NCI-H510A treated with DMSO at 0.1 percent for 48 hours (cell line): ENCODE results near the gene CIC.

Experiments used
- DNase-seq: peaks from one replicate; lab custom pipeline; 2025; lab: John Stamatoyannopoulos, UW

The CIC gene

DNA sequence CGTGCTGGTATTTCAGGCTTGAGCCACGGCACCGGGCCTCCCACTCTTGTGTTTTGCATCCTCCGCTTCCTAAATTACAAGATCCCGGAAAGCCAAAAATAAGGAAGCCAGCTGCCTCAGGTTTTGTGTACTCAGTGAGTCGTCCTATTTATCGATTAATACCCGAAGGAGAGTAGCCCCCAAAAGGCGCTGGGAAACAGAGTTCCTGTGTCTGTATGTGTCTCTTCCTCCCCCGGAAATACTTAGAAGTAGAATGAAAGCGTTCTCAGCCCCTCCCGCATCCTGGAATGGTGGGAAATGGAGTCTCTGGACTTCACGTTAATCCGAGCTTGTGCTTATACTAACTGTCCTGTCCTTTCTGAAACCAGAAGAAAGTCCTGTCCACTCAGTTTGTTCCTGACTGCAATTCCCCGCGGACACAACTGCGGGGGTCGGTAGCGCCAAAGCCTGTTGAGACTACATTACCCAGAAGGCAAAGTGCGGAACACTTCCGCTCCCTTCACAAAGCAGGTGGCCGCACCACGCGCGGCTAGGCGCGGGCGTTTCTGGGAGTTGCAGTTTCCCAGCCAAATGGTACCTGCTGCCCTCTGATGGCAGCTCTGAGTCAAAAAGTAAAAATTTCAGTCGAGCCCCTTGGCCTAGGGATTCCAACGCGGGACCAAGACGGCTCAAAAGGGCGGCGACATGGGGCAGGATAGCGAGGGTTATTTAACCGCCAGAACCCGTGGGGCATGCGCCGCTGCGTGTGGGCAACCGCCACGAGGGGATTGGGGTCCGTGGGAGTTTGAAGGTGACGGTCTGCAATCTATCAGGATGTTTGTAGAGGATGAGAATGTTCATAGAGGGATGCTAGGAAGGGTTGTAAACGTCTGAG, 24.5 kb upstream of the CIC start:
- DNase-seq = peak; percentile 94

DNA sequence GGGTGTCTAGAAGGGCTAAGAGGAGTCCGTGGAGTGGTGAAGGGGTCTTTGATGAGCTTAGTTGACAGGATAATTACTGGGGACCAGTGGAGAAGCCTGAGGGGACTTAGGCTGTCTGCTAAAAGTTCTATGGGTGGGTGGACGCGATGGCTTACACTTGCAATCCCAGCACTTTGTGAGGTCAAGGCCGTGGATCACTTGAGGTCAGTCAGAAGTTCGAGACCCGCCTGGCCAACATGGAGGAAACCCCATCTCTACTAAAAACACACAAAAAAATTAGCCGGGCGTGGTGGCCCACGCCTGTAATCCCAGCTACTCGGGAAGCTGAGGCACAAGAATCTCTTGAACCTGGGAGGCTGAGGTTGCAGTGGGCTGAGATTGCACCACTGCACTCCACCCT, 23.8 kb upstream of the CIC start:
- DNase-seq = no peak

DNA sequence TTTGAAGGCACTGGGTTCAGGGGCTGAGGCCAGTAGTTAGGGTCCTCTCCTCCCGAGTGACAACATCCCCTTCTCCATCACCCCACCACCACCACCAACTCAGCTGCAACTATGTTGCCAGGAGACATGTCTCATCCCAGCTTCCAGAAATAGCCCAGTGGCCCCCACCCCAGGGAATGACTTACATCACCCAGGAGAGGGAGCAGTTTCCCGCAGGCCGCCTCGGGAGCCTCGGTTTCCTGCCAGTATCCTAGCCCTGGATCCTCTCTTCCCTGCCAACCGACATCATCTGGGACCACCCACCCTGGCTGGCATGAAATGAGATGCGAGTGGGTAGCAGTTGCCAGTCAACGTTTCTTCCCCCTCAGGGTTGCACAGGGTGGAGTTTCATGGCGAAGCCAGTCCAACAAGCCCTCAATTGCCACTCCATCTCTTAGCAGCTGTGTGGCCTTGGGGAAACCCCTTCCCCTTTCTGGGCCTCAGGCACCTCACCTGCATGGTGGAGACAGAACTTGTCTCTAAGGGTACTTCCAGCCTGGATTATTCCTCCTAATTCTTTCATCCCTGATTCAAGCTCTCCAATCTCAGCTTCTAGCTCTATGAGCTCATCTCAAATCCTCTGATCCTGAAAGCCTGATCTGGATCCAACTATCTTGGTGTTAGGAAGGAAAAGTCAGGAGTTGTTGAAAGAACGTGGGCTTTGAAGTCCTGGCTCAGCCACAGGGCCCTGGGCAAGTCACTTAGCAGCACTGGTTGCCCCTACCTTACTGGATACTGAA, 22.7 kb upstream of the CIC start:
- DNase-seq = no peak

DNA sequence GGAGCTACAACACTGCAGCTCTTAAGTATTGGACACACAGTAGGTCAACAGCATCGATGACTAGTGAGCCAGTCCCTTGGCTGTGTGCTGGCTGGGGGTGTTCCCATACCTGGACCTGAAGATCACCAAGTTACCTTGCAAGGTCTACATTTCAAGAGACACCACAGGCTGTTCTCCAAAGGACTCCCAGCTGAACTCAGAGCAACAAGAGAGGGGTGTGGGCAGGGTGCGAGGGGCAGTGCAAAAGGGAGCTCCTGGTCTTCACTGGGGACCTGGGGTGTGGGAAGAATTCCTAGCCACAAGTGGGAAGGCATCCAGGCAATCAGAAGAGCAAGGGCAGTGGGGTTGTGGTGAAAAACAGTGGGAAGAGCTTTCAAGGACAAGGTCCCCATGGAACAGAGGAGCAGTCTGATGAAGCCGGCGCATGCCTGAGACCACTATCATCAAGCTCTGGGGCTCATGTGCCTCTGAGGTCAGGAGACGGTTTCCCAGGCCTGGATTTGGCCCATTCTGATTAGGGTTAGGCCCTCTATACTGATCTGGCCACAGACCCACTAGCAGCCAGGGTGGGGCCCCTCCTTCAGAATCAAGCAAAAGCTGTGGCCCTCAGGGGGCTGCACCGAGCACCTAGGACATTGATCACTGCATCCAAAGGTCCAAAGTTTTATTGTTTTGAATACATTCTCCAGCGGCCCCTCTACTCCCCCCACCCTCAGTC, 22.0 kb upstream of the CIC start:
- no peak for DNase-seq

DNA sequence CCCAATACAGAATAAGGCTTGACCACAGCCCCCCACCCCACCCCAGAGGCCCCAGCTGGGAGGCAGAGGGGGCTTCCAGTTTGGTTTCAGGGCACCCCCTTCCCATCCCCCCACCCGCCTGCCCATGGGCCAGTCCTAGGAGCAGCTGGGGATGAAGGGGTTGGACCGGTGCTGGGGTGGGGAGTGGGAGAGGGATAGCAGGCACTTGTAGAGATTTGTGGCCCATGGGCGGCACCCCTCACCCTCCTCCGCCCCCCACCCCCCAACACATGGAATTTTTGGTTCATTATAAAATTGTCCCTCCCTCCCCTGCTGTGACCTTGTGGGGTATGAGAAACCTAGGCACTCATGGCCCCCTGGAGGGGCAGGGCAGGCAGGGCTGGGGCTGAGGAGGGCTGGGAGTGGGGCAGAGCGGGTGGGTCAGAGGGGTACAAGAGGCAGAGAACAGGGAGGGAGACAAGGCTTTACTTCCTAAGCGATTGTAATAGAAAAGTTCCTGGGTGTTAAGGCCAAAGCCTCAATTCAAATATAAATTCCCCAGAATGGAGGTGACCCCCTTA, 21.3 kb upstream of the CIC start:
- DNase-seq = no peak

DNA sequence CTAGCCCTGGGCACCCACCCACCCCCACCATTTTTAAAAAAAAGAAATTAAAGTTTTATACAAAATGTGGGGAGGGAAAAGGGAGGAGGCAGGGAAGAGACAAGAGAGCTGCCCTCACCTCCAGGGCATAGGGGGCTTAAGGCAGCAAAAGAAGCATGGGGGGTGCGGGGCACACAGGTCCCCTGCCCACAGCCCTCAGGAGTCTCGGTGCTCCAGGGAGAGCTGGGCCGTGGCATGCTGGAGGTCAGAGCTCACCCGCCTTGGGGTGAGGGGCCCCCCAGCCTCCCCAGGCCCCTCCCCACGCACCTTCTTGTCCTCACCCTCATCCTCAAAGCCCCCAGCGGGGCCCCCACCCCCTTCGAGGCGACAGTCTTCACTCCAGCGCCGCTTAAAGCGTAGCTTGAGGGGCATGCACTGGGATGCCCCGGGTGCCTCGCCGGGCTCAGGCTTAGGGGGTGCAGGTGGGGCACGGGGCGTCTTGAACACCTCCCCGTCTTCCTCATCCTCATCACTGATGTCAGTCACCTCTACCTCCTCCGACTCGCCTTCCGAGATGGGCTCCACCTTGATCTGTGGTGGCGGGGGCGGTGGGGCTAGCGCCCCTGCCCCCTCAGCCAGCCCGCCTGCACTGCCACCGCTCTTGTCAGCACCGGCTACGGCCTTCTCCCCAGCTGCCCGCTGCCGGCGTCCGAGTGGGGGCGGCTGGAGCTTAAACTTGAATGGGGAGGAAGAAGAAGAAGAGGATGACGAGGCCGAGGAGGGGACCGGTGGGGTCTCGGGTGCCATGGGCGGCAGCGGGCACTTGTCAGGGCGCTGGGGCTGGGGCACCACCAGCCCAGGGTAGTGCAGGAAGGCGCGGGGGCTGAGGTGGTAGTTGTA, 20.5 kb upstream of the CIC start:
- DNase-seq = no peak

DNA sequence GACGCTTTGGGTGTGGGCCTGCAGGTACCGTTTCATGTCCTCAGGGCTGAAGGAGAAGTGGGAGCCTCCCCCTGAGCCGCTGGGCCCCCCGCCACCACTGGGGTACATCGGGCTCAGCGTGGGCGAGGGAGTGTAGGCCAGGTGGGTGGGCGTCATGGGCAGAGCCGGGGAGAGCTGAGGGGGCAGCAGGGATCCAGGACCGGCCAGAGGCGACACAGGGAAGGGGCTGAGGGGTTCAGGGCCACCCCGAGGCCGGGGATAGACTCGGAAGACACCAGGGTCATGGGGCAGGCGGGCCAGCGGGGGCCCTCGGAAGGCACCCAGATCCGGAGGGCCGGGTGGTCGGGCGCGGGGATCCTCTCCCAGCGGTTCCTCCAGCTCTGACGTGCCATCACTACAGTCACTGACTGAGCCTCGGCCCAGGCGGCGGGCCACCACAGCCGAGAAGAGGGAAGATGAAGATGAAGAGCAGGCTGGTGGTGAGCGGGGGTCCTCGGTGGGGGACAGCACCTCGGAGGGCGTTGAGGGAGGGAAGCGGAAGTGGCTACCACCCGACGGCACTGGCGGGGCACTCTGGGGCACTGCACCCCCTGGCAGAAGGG, 19.8 kb upstream of the CIC start:
- no peak for DNase-seq

DNA sequence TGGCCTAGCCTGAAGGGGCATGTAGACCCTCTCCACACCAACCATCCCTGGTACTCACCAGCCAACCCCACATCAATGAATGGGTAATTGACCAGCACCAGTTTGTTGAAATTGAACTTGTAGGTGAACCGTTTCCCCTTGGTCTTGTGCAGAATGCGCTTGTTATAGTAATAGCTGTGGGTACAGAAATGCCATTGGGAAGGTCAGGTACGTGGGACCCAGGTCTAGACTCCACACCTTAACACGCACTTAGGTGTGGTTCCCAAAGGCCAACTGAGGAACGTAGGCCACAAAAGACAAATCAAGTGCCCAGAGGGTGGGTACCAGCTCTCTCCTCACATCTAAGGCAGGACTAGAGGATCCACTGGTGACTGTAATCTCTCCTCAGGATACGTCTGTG, 19.3 kb upstream of the CIC start:
- DNase-seq = no peak

DNA sequence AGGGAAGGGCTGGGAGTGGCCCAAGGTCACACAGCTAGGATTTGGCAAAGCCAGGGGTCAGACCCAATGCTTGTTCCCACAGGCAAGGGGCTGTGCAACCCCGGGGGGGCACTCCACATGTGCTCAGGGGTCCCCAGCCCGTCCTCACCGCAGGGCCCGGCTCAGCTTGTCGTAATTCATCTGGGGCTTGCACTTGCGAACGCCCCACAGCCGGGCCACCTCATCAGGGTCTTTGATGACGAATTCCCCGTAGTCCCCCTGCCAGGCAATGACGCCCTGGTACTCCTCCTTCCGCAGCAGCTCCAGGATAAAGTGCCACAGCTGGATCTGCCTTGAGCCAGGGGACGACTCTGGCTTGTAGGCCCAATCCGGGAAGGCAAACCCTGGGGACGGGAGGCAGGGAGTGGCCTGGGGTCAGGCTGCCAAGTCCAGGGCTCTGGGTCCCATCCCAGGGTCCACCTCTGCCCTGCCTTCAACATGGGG, 18.8 kb upstream of the CIC start:
- DNase-seq = no peak

DNA sequence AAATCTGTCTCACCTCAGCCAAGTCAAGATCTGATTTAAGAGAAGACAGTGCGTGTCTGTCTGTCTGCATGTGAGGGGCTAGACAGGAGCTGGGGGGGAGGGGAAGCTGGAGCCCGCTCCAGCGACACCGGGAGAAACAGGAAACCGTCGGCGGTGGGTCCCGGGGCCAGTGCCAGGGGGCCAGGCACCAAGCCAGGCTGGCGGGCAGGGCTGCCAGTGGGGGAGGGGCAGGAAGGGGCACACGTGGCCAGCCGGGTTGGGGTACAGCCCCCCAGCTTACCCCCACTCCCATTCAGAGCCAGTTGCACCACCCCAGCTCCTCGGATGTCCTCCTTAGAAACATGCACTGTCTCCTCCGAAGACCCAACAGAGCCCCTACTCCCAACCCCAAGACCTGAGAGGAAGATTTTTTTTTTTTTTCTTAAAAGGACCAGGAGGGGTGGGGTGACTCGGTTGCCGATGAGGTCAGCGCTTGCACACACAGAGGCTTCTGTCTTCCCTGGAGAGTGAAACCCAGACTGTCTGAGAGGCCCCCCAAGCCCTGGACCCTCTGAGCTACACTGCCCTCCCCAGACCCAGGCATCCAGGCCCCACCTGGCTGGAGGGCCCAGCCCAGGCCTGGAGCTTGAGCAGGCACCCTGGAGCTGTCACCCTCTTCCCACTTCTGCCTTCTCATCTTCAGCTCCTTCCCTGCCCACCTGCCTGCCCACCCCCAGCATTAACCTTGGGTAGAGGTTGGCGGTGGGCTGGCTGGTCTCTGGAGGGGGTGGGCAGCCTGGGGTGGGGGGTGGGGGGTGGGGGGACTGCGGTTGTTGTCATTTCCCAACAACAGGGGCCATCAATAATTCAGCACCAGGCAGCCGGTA, 18.2 kb upstream of the CIC start:
- no peak for DNase-seq

DNA sequence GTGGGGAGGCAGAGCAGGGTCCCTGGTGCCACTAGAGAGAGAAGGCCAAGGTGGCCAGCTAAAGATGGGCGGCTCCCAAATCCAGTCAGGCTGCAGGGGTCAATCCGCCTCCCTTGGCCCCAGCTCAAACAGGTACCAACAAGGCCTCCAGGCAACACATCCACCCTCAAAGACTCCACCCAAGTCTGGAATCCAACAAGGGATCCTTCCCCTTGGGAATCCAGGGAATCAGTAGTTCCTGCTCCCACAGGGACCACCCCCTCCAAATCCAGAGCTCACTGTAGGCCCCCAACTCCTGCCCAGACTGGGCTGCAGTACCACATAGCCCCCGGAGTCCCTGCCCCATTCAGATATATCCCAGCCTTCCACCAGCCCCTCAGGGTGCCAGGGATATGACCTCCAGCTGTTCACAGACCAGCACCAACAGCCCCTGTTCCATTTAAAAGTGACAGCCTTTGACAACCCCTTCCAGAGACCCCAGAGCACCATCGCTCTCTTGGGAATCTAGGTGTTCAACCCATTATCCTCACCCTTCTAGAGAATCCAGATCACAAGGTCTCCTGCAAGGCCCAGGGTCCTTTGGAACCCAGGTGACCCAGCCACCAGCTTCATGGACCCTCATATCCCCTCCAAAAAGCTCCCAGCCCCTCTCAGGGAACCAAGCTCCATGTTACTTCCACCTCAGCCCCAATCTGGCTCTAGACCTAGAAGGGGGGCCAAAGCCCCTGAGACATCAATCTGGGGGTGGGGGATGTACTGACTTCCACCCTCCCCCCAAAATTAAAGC, 17.3 kb upstream of the CIC start:
- no peak for DNase-seq

DNA sequence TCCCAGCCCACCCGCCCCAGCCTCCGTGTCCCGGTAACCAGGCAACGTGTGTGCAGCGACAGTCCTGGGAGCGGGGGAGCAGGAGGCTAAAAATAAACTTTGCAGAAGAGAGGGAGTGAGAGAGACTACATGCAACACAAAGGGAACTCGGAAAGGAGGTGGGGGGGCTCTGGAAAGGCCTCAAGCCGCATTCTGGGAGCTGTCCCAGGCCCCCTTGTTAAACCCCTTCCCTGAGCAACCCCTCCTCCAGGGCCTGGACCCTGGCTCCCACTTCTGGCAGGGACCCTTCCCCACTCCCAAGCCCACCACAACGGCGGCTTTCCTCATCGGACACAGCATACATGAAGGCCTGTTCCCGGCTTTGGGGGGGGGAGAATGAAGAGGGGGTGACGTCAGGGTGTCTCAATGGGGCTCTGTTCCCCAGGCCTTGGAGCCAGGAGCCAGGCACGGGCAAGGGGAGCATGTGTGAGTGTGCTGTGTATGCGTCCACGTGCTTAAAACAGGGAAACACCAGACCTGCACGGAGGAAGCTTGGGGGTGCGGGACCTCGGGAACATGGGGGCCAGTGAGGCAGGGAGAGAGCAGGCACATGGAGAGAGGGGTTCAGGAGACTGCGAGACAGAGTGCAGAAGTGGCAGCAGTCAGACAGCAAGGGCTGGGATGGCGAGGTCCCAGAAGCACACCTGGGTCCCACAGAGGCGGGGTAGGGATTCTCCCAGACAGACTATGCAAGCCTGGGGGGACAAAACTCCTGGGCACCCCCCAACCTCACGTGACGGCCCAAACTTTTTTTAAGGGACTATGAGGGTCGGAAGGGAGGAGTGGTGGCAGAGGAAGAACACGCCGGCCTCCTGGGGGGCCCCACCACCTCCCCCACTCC, 16.4 kb upstream of the CIC start:
- no peak for DNase-seq

DNA sequence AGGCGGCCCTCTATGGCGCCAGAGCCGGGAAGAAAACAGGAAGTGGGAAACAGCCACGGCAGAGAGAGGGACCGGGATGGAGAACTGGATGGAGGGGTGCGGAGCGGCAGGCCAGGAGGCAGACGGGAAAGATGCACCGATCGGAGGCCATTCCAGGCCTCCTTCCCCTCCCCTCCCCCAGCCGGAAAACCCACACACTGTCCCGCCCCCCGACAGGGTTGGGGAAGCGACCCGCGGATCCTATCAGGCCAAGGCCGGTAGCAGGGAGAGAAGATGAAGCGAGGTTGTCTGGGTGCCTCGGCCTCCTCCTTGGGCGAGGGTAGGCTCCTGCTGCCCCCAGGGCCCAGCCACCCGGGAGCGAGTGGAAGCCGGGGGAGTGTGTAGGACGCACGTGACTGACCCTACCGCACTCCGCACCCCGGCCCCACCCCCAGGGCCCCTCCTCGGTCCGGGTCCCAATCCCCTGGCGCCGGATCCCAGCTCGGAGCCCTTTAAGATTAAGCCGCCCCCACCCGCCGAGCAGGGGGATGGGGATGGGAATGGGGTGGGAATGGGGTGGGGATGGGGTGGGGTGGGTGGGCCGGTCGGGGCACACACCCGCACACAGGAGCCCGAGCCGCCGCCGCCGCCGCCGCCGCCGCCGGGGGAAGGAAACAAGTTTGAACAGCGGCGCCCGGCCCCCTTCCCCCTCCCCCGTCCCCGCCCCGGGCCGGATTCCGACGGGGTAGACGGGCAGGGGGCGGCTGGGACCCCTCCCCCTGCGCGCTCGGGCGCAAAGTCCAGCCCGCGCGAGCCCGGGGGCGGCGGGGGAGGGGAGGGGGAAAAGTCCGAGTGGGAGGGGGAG, 15.6 kb upstream of the CIC start:
- DNase-seq = peak; percentile 43

DNA sequence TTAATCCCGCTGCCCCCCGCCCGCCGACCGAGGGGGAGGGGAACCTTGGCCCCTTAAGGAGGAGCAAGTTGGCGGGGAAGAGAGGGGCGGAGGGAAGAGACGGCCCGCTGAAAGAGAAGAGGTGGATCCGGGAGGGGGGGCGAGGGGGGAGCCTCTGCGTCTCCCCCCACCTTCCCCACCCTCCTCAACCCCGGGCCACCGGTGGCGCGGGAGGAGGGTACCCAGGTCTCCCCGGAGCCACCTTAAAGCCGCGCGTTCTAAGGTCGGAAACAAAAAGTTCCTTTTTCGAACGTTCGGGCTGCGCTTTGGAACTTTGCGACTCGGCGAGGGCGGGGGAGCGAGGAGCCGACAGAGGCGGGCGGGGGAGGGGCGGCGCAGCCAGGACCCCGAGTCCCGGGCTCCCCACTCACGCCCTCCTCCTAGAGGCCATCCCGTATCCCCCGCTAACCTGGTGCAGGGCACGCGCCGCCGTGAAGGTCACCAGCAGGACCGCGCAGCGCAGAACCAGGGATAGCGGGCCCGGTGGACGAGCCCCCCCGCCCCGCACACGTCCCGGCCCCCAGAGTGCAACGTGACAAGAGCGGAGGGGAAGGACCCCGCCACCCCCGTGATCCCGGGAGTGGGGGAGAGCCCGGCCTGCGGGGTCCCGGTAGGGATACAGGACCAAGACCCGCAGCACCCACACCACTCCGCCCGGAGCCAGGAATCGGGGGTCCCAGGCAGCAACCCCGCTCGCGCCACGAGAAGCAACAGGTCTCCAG, 14.8 kb upstream of the CIC start:
- DNase-seq = peak; percentile 43

DNA sequence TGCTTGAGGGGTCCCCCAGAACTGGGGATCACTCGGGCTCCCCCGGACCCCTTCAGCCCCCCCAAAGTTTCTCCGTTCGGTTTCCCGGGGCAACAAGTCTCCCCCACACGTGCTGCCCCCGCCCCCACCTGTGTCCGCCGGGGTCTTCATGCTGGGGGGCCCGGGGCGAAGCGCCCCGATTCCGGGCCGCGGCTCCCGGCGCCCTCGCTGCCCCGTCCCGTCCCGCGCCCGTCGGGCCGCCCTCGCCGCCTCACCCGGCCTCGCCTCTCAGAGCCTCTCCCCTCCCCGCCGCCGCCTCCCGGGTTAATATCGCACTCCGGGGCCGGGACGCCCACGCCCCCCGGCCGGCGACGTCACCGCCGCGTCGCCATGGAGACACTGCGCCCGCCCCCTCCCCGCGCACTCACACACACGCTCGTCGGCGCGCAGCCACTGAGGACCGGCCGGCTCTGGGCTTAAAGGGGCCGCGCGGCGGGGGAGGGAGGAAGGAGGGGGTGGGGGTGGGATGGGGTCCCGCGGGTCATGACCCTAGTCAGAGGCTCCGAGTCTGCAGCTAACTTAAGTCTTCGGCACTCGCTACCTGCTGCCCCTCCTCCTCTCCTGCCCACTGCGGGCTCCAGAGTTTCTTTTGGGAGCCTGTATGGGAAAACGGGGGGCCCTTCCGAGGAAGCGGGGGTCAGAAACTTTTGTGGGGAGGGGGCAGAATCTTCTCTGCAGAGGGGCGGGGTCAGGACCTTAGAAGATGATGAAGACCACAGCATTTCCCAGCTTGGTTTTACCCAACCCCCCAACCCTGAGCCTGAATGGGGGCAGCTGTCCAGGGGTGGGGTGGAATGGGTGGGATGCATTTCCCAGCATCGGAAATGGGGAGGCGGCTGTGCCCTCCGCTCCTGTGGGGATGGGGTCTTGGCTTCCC, 13.9 kb upstream of the CIC start, which contains the start of gene ERF:
Gene ERF, minus strand, starts transcription at position 279 of the 916 bp plus-strand sequence. Its CDS starts 129 bp downstream, at position 150.
- DNase-seq = peak; percentile 69
